NCI-H2196 treated with DMSO at 0.1 percent for 48 hours (cell line): ENCODE results near the gene IL15.
A peak's percentile ranks its signal among the peaks of the same experiment; 100 is the strongest.
"Not testable (repeated sequence)": the region's sequence is repeated elsewhere in the genome, so short reads cannot be mapped to it uniquely, and the experiment has no call there.

Source experiments
- DNase-seq: peaks from one replicate; lab custom pipeline; 2025; ENCODE audit not compliant: unreplicated experiment; lab: John Stamatoyannopoulos, UW

The IL15 gene, protein sequence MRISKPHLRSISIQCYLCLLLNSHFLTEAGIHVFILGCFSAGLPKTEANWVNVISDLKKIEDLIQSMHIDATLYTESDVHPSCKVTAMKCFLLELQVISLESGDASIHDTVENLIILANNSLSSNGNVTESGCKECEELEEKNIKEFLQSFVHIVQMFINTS

DNA sequence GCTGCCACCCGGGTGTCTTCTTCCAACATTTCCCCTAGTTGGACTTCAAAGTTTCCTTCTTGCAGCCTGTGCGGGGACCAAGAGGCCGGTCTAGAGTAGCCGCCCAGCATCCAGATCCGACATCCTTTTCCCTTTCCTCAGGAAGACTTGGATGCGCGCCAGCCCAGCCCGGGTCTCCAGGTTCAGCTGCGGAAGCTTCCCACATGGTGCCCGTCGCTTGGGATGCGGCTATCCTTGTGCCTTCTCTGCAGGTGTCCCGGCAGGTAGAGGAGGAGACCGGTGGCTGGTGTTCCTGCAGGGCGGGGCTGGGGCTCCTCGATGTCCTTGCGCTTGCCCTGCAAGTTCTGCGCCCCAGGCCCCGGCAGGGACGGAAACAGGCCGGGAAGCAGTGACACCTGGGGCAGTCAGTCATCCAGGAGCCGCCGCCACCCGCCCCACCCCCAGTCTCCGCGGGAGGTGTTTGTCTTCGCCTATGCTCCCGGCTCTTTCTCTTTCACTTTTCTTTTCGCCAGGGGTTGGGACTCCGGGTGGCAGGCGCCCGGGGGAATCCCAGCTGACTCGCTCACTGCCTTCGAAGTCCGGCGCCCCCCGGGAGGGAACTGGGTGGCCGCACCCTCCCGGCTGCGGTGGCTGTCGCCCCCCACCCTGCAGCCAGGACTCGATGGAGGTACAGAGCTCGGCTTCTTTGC, at the start of gene IL15:
IL15 (plus strand) TSS at position 502 of the 689 bp plus-strand sequence. CDS start 82,882 bp downstream, outside the sequence.
- DNase-seq, result peak; percentile 12

DNA sequence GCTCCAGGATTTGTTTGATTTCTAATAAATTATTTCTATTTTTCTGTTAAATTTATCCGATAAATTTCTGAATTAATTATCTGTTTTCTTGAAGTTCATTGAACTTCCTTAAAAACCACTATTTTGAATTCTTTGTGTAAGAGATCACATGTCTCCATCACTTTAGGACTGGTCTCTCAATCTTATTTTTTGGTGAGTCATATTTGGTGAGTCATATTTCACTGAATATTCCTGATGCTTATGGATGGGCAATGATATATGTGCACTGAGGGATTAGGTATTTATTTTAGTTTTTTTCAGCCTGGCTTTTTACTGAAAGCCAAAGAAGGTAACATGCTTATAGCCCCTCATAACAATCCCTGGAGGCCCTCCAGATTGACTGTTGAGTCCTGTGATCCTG, 48.5 kb upstream of the IL15 start:
- DNase-seq, result no peak

DNA sequence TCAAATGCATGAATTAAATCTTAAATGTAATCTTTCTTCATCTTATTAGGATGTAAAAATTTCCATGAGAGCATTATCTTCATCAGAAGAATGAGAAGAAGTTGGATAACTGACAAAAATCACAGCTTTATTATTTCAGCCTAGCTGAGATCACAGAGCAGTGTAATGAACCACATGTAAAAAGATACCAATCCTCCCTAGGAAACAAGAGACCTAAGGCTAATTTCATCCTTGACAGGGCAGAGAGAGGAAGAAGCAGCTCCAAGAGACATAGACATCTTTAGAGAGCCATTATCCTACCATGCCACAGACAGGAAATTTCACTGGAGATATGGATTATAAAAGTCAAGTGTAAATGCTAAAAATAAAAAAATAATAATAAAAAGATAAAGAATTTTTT, 40.9 kb upstream of the IL15 start:
- no peak for DNase-seq

DNA sequence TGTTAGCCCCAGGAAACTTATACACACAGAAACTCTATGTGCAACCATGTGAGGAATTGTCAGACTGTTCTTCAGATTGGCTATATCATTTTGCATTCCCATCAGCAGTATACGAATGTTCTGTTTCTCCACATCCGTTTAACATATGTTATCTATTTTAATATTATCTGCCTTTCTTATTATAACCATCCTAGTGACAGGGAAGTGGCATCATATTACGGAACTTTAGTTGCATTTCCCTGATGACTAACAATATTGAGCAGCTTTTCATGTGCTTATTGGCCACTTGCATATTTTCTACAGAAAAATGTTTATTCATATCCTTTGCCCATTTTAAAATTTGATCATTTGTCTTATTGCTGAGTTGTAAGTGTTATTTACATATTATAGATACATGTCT, 36.5 kb upstream of the IL15 start:
- DNase-seq, result no peak

DNA sequence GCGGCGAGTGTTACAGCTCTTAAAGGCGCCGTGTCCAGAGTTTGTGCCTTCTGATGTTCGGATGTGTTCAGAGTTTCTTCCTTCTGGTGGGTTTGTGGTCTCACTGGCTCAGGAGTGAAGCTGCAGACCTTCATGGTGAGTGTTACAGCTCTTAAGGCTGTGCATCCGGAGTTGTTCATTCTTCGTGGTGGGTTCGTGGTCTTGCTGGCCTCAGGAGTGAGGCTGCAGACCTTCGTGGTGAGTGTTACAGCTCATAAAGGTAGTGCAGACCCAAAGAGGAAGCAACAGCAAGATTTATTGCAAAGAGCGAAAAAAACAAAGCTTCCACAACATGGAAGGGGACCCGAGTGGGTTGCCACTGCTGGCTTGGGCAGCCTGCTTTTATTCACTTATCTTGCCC, 31.7 kb upstream of the IL15 start:
- DNase-seq, result not testable (repeated sequence)

DNA sequence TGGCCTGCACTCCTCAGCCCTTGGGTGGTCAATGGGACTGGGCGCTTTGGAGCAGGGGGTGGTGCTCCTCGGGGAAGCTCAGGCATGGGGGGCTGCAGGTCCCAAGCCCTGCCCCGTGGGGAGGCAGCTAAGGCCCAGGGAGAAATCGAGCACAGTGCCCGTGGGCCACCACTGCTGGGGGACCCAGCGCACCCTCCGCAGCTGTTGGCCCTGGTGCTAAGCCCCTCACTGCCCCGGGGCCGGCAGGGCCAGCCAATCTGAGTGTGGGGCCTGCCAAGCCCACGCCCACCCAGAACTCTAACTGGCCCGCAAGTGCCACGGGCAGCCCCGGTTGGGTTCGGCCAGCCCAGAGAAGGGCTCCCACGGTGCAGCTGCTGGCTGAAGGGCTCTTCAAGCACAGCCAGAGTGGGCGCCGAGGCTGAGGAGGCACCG, 30.9 kb upstream of the IL15 start:
- no peak for DNase-seq

DNA sequence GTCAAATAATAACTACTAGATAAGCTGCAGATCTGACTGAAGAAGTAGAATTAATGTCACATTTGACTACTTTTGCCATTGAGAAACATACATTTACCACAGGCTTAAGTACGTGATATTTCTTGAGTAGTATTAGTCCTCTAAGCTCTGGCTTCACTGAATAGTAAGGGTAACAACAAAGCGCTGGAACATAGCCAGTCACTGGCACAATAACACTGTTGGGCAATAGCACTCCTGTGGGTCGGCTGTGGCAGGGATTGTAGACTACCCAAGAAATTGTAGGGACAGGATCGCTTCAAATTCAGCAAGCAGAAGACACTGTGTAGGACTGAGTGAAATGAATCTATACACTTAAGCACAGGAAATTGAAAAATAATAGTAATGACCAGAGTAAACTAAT, 27.1 kb upstream of the IL15 start:
- DNase-seq, result no peak

DNA sequence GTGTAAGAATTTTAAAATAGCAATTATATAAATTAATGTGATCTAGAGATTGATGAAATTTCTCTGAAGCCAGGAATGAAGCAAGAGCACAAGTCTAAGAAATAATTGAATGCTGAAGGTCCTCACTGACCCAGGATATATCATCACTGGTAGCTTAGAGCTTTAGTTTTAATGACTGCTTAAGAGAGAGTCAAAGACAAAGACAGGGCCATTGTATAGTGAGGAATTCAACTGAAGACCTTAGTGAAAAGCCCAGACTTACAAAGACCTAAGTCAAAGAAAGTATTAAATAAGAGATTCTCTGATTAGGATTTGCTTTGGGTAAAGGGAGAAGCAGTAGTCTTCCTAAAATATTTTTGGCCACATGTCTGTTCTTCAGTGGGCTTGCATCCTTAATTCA, 26.0 kb upstream of the IL15 start:
- DNase-seq, result no peak

DNA sequence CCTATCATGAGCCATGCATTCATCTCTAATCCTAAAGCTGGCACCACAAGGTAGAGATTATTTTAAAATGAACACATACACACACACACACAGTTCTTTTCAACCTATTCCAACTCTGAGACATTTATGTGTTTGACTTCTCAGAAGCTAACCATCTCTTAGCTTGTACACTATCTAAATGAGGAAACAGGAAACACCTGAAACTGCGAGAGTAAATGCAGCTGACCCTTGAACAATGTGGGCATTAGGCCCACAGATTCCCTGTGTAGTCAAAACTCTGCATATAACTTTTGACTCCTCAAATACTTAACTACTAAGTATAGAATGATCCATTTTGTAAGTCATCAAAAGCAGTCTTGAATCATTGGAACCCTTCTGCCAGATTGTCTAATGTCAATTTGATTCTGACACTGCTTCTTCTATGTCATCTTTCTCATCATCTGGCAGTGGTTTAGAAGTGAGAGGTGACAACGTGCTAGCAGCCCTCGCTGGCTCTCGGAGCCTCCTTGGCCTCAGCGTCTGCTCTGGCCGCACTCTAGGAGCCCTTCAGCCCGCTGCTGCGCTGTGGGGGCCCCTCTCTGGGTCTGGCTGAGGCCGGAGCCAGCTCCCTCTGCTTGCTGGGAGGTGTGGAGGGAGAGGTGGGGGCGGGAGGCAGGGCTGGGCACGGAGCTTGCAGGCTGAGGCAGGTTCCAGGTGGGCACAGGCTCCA, 21.4 kb upstream of the IL15 start:
- DNase-seq, result no peak

DNA sequence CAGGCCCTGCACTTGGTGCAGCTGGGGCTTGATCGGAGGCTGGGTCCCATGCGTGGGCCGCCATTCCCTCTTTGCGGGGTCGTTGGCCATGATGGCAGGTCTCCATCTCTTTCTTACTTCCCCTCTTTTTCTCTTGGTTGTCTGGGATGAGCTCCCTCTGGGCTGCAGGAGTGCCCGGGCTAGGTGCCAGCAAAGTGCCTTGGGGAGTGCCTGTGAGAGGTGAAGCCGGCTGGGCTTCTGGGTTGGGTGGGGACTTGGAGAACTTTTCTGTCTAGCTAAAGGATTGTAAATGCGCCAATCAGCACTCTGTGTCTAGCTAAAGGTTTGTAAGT, 20.8 kb upstream of the IL15 start:
- DNase-seq, result not testable (repeated sequence)

DNA sequence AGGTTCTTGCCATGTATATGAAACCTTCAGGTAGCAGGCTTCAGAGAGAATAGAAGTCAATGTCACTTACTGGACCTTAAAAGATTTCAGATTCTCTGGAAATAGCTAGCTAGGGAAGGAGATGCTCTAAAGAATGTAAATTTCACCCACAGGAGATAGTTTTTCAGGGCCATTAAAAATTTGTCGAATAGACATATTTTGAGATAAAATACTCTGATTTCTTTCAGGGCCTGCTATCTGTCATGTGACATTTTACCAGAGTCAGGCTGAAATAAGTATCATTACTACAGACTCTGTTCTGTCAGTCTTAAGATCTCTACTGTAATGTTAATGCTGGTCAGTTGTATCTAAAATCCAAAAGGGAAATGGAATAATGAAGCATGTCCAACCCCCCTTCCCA, 15.7 kb upstream of the IL15 start:
- no peak for DNase-seq

DNA sequence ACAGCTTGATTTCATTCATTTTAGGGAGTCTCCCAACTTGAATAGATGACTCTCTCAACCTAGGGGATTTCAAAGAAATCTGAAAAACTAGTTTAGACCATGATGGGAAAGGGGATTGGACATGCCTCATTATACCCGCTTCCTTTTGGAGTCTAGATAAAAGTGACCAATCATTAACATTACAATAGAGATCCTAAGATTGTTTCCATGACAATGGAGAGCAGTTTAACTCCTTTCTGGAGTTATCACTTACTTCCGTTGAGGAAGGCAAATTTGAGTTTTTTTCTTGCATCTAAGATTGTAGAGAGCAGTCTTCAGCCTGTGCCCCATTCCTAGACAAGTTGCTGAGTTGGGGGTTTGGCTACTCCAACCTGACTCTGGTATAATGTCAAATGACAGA, 11.4 kb upstream of the IL15 start:
- no peak for DNase-seq

DNA sequence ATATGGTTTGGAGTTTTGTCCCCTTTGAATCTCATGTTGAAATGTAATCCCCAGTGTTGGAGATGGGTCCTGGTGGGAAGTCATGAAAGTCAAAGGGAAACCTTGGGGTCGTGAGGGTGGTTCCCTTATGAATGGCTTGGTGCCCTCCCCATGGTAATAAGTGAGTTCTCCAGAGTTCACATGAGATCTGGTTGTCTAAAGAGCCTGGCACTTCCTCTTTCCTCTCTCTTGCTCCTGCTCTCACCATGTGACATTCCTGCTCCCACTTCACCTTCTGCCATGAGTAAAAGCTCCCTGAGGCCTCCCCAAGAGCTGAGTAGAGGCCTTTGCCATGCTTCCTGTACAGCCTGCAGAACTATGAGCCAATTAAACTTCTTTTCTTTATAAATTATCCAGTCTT, 5.5 kb upstream of the IL15 start:
- DNase-seq, result no peak

DNA sequence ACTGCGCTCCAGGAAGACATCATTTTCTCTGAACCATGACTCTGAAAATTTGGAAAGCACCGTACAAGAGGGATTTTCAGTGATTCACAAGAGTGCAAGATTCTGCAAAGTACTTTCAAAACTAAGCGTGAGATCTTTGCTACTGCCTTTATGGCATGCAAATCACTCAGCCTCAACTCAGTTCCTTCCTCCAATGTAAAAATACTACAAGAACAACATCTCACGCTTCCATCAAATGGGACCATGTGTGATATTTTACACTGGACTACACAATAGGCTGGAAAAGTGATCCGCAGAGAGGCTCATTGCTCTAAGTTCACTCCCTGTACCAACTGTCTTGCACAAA, 674 bp upstream of the IL15 start:
- DNase-seq, result no peak

DNA sequence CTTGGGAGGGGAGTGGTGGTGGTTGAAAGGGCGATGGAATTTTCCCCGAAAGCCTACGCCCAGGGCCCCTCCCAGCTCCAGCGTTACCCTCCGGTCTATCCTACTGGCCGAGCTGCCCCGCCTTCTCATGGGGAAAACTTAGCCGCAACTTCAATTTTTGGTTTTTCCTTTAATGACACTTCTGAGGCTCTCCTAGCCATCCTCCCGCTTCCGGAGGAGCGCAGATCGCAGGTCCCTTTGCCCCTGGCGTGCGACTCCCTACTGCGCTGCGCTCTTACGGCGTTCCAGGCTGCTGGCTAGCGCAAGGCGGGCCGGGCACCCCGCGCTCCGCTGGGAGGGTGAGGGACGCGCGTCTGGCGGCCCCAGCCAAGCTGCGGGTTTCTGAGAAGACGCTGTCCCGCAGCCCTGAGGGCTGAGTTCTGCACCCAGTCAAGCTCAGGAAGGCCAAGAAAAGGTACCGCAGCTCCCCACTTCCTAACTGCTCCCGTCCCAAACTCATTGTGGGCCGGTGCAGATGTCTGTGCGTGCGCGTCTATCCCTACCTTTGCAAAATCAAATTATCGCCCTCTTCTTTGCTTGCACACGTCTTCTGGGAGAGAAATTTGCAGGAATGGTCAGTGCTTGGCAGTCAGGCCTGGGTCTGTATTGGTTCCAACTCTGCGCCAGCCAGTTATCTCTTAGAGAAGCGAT, 533 bp downstream of the IL15 start:
- no peak for DNase-seq

DNA sequence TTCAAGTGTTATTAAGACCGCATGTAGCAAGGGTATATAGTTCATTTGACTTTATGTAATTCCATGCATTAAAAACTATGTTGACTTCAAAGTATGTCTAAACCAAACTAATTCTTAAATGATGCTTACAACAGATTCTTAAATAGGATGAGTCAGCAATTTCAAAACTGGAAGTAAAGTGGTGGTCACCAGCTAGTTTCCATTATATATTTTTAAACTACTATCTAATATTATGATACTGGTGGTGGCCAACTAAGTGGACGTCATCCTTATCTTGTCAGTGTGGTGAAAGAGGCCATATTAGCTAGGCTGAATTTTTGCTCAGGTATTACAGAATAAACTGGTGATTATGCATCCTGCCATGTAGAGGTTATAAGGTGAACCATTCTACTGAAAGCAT, 1.2 kb downstream of the IL15 start:
- DNase-seq, result no peak

DNA sequence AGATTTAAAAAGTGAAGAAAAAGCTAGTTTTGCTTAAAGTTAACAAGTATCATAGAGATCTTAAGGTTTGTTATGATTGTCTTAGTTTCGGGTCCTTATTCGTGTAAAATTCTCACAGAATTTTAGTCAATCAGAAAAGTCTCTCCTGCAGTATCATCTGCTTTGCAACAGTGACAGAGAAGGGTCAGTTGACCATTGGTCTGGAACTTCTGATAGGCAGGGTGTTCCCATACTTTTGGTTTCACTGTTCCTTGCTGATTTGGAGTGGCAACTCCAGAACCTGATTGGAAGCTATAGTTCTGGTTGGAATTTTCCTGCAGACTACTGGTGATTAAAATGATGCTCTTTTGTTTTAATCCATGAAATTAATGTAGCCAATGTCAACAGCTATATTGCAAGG, 1.8 kb downstream of the IL15 start:
- no peak for DNase-seq

DNA sequence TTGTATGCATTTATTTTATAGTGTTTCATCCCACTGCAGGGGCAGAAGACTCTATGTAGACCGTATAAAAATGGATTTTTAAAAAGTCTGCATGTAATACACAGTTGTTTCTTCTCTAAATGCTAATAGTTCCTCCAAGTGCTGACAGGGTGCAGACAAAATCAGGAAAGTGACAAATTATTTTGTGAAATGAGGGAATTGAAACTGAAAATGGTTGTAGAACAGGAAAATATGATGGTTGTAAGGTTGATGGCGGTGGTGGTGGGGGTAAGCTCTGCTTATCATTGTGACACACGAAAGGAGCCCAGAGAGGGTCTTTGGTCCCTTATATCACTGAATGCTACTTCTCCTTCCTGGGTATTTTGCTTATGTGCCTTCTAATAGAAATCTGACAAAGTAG, 4.3 kb downstream of the IL15 start:
- no peak for DNase-seq

DNA sequence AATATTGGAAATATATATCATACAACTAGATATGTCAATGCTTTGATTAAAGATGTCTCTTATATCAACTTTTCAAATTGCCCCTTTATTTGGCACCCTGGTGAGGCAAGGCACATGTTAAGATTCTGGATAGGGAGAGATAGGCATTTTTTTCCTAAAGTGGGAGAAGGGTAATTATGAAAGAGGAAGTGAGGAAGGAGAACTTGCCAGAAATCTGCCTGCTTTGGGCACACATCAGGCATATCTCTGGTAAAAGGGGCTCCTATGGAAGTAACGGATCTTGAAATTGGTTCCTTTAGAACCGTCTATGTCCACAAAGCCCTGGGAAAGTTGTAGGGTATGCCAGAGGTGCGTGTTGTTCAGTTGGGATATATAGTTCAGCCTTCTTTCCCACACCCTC, 5.7 kb downstream of the IL15 start:
- DNase-seq, result no peak

DNA sequence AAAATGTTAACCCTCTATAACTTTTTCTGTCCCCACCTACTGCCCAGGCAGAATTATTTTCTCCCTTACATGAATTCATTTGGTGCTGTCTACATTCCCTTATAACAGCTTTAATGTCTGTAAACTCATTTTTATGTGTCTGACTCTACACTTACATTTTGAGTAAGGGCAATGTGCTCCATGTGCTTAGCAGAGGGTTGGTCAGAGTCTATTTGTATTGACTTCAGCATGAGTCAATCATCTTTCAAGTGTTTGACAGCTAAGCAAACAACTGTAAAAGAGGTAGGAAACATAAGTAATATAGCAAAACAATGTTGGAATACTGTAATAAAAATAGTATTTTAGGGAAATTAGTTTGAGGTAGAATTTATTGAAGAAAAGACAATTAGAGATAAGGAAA, 6.3 kb downstream of the IL15 start:
- no peak for DNase-seq

DNA sequence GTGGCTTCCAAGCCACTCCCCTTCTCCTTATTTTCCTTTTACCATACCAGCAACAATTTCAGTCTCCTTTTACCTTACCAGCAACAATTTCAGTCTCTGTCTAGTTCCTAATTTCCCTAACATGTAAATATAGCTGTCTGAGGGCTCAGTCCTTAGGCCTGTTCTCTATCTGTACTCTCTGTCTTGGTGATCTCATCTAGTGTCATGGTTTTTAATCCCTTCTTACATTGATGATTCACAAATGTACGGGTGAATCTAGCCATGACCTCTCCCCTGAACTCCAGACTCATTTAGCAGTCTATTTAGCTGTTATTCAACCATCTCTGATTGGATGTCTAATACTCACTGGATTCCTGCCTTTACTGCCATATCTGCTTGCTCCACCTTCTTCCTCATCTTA, 7.2 kb downstream of the IL15 start:
- DNase-seq, result no peak
